Left lobe of liver (tissue), 2 donors: ENCODE results near the gene NEMP1. TPM values are rescaled to one million over a fixed set of nuclear protein-coding genes. Genes with fewer than 3 reads are reported as not detected.

Experiments used
- ATAC-seq: fragments of 200-7000 bp; cut with Tn5 transposase; one replicate; pipeline ENCODE4 v1.9.1; 2020; ENCODE audit warnings: mild to moderate bottlenecking, moderate library complexity
- DNase-seq: peaks from one replicate; pipeline ENCODE4 v3.0.0-alpha.2; 2020; ENCODE audit warnings: low spot score
- total RNA-seq: library from RNA; stranded (reverse); gene quantifications from one replicate; pipeline ENCODE4 v1.2.1, GENCODE V29; 2021
- donor health status: DM: no; HTN: no; CAD: no; lungs with moderate emphysema.
- donor health status: DM: no; HTN: yes; CAD: no.

Gene NEMP1
- total RNA-seq, 1 donor from 2014 or later, result 5.3 TPM

- DNase-seq (no peak), ATAC-seq (no peak)
Measured at GRCh38 chr12:57107456-57108155, 29.0 kb upstream of the NEMP1 start.

GRCh38 chr12:57106021-57106708 is 27.6 kb upstream of the NEMP1 start:
- no peak for ATAC-seq
- DNase-seq, result no peak

- DNase-seq (no peak), ATAC-seq (no peak)
Measured at GRCh38 chr12:57105011-57105753, 26.6 kb upstream of the NEMP1 start.

- ATAC-seq (no peak), DNase-seq (no peak)
Measured at GRCh38 chr12:57104292-57104910, 25.8 kb upstream of the NEMP1 start.

GRCh38 chr12:57103856-57104255 is 25.3 kb upstream of the NEMP1 start:
- DNase-seq (no peak), ATAC-seq (no peak)

GRCh38 chr12:57101892-57102695 is 23.5 kb upstream of the NEMP1 start:
- peak; percentile 90 for DNase-seq
- peak; percentile 84 for ATAC-seq

GRCh38 chr12:57099766-57100165 is 21.2 kb upstream of the NEMP1 start:
- ATAC-seq (no peak), DNase-seq (no peak)

- DNase-seq, result no peak
- no peak for ATAC-seq
Measured at GRCh38 chr12:57099047-57099714, 20.6 kb upstream of the NEMP1 start.

- ATAC-seq (no peak), DNase-seq (no peak)
Measured at GRCh38 chr12:57098546-57098945, 20.0 kb upstream of the NEMP1 start.

GRCh38 chr12:57097554-57097835 is 18.9 kb upstream of the NEMP1 start:
- no peak for ATAC-seq

GRCh38 chr12:57096748-57097553 is 18.4 kb upstream of the NEMP1 start:
- ATAC-seq (no peak), DNase-seq (no peak)

More at GRCh38 chr12:57097554-57097835, 18.9 kb upstream of the NEMP1 start:
- no peak for DNase-seq

GRCh38 chr12:57096099-57096572 is 17.5 kb upstream of the NEMP1 start:
- ATAC-seq (peak; percentile 20), DNase-seq (no peak)

GRCh38 chr12:57095440-57095839 is 16.8 kb upstream of the NEMP1 start:
- no peak for ATAC-seq
- DNase-seq, result no peak

- DNase-seq, result peak; percentile 45
Measured at GRCh38 chr12:57094208-57095160, 15.9 kb upstream of the NEMP1 start.

GRCh38 chr12:57093415-57094207 is 15.0 kb upstream of the NEMP1 start:
- peak; percentile 20 for ATAC-seq
- DNase-seq, result peak; percentile 51

More at GRCh38 chr12:57094208-57095160, 15.9 kb upstream of the NEMP1 start:
- ATAC-seq, result peak; percentile 2

- DNase-seq (peak; percentile 56), ATAC-seq (no peak)
Measured at GRCh38 chr12:57092876-57093414, 14.4 kb upstream of the NEMP1 start.

GRCh38 chr12:57092529-57092862 is 13.9 kb upstream of the NEMP1 start:
- DNase-seq, result peak; percentile 43
- ATAC-seq, result no peak
